ENCODE results near the gene RTP3. TPM values are rescaled to one million over a fixed set of nuclear protein-coding genes. Genes with fewer than 3 reads are reported as not detected.

The RTP3 gene
- total and polyA plus RNA-seq, 10 donors: not detected

DNA sequence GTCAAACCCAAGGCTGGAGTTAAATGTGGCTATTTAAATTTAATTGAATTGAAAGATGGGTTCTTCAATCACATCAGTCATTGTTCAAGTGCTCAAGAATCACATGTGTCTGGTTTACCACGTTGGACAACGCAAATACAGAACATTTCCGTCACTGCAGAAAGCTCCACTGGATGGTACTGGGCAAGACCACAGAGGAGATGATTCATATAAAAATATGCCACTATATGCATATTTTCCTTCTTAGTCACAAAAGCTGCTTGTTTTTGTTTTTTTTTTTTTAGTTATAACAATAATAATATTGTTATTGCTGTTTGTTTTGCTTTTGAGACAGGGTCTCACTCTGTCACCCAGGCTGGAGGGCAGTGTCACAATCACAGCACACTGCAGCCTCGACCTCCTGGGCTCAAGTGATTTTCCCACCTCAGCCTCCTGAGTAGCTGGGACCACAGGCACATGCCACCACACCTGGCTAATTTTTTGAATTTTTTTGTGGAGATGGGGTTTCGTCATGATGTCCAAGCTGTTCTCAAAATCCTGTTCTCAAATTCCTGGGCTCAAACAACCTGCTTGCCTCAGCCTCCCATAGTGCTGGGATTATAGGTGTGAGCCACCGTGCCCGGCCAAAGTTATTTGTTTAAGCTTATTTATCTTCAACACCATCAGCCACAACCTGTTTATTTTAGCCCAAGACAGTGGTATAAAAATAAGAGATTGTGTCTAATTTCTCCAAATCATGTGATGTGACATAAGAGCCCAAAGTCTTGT is 19.4 kb downstream of the RTP3 start:
- no peak overlapping the region for H3K4me3 ChIP-seq
- no peaks in the 10 kb centered on the region for H3K36me3 ChIP-seq
- intact Hi-C loops (cut with DNase I; ENCODE audit: low total_unique reads): no loop called here
- no peaks in the 10 kb centered on the region for H3K27me3 ChIP-seq (replicated peaks in 1 of 7)
- 80 to 87% (median 86%) methylated on average over 7 of the region's 7 CpGs for WGBS, 5 donors
- TF ChIP-seq, protein P1, sequence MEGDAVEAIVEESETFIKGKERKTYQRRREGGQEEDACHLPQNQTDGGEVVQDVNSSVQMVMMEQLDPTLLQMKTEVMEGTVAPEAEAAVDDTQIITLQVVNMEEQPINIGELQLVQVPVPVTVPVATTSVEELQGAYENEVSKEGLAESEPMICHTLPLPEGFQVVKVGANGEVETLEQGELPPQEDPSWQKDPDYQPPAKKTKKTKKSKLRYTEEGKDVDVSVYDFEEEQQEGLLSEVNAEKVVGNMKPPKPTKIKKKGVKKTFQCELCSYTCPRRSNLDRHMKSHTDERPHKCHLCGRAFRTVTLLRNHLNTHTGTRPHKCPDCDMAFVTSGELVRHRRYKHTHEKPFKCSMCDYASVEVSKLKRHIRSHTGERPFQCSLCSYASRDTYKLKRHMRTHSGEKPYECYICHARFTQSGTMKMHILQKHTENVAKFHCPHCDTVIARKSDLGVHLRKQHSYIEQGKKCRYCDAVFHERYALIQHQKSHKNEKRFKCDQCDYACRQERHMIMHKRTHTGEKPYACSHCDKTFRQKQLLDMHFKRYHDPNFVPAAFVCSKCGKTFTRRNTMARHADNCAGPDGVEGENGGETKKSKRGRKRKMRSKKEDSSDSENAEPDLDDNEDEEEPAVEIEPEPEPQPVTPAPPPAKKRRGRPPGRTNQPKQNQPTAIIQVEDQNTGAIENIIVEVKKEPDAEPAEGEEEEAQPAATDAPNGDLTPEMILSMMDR (IDR thresholded peaks at IDR 0.05 in 8 of 11, conservative IDR thresholded peaks at IDR 0.05 in 3 of 11): no peak
- H3K9me3 ChIP-seq: no peaks in the 10 kb centered on the region
- no peak for DNase-seq
- H3K4me1 ChIP-seq: peaks cover 0 to 4% (median 0%) of the 10 kb centered on the region in 6 donors
- no peak overlapping the region for H3K27ac ChIP-seq

DNA sequence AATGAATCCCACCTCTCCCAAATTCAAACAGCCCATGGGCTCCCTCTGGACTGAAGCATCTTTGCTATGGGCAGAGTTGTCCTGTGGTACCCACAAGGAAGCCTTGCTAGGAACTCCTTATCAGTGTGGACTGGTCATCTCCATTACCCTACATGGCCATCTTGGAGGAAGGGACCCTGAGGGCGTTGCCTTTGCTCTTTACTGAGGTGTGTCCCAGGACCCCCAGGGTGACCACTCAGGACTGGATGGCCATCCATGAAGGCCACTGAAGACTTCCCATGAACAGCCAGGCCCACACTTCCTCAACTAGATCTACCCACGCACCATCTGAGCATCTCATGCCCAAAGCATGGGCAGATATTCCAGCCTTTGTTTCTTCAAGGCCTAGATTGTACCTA is 20.0 kb downstream of the RTP3 start:
- Histone ChIP-seq H3K9me3 (no peaks in the 10 kb centered on the region), H3K36me3 (no peaks in the 10 kb centered on the region), H3K4me1 (peaks cover 0 to 4% (median 0%) of the 10 kb centered on the region in 6 donors), H3K27ac (no peak overlapping the region), H3K27me3 (replicated peaks in 1 of 7) (no peaks in the 10 kb centered on the region), H3K4me3 (no peak overlapping the region)
- no peak for DNase-seq
- TF ChIP-seq POLR2A (IDR thresholded peaks at IDR 0.05) (no peak), POLR2AphosphoS5 (IDR thresholded peaks at IDR 0.05) (no peak)
- TF ChIP-seq, protein P1 (IDR thresholded peaks at IDR 0.05 in 8 of 11, conservative IDR thresholded peaks at IDR 0.05 in 3 of 11): no peak
- WGBS, 5 donors: 89 to 98% (median 93%) methylated on average over 2 of the region's 2 CpGs
- intact Hi-C loops (cut with DNase I; ENCODE audit: low total_unique reads): no loop called here

DNA sequence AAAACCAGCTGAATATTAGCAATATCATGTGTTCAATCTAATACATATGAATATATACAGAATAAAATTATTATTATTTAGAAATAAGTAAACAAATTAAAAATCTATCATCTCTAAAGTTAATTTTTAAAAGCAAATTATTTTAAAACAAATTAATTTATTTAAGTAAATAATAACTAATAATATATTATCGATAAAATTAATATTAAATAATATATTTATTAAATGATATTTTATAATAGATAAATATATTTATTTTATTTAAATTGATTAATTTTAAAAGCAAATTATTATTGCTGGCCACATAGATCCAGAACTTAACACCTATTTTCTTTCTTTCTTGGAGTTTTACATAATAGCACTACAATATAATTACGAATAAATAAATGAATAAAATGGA is 22.2 kb downstream of the RTP3 start:
- DNase-seq: no peak
- H3K9me3 ChIP-seq: no peaks in the 10 kb centered on the region
- intact Hi-C loops (cut with DNase I; ENCODE audit: low total_unique reads): no loop called here
- peaks cover 0 to 4% (median 0%) of the 10 kb centered on the region in 6 donors for H3K4me1 ChIP-seq
- H3K4me3 ChIP-seq: no peak overlapping the region
- WGBS, 5 donors: 94 to 98% (median 95%) methylated on average over 2 of the region's 2 CpGs
- TF ChIP-seq, protein P1 (IDR thresholded peaks at IDR 0.05 in 8 of 11, conservative IDR thresholded peaks at IDR 0.05 in 3 of 11): no peak
- TF ChIP-seq POLR2AphosphoS5 (IDR thresholded peaks at IDR 0.05) (no peak), POLR2A (IDR thresholded peaks at IDR 0.05) (no peak)
- H3K27ac ChIP-seq: no peak overlapping the region
- H3K27me3 ChIP-seq (replicated peaks in 1 of 7): no peaks in the 10 kb centered on the region
- no peaks in the 10 kb centered on the region for H3K36me3 ChIP-seq

DNA sequence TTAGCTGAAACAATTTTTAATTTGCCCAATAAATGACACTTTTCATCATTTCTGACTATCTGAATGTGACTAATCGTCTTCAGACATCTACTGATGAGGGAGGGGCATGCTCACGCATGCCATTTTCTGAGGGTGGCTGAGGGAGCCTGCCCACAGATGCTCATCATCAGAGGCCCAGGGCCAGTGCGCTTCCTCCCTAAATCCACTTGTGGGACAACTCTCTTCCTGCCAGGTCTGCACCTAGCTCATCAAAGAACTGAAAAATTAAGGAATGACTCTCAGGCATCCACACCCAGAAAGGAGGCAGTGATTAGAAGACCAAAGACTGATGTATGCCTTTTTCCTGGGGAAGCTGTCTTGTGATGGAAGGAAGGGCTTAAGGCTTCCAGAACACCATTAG is 22.8 kb downstream of the RTP3 start:
- peaks cover 0 to 4% (median 0%) of the 10 kb centered on the region in 6 donors for H3K4me1 ChIP-seq
- 65 to 85% (median 76%) methylated on average over 3 of the region's 3 CpGs for WGBS, 5 donors
- DNase-seq: no peak
- H3K9me3 ChIP-seq: no peaks in the 10 kb centered on the region
- H3K36me3 ChIP-seq: no peaks in the 10 kb centered on the region
- intact Hi-C loops (cut with DNase I; ENCODE audit: low total_unique reads): no loop called here
- H3K4me3 ChIP-seq: peak overlapping the region in 1 of 8 donors; percentile 4
- H3K27ac ChIP-seq: peak overlapping the region in 6 of 8 donors; percentile 37 to 56 (median 49)
- TF ChIP-seq POLR2A (IDR thresholded peaks at IDR 0.05) (no peak), POLR2AphosphoS5 (IDR thresholded peaks at IDR 0.05) (no peak)
- TF ChIP-seq, protein P1 (IDR thresholded peaks at IDR 0.05 in 8 of 11, conservative IDR thresholded peaks at IDR 0.05 in 3 of 11): no peak
- H3K27me3 ChIP-seq (replicated peaks in 1 of 7): no peaks in the 10 kb centered on the region

All from spleen (tissue), 11 donors.